ENCODE measurements around the gene SLC30A9.

The SLC30A9 gene

DNA sequence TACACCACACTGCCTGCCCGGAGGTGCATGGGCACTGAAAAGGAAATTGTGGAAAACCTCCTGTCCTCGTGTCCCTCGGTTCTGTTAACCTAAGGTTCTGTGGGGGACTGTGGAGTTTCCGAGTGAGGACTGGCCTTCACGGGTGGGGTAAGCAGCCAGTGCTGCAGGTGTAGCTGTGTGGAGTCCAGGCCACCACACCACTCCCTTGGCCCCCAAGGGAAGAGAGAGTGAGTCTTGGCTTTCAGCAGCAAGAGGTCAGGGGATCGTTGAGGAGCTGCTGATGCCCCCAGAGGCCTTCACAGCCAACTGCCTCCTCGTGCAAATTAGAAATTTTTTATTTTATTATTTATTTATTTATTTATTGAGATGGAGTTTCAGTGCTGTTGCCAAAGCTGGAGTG lies 141.8 kb downstream of the SLC30A9 start:
- H3K4me3 ChIP-seq (ENCODE audit: low read depth, low read length), result no peak overlapping the region

DNA sequence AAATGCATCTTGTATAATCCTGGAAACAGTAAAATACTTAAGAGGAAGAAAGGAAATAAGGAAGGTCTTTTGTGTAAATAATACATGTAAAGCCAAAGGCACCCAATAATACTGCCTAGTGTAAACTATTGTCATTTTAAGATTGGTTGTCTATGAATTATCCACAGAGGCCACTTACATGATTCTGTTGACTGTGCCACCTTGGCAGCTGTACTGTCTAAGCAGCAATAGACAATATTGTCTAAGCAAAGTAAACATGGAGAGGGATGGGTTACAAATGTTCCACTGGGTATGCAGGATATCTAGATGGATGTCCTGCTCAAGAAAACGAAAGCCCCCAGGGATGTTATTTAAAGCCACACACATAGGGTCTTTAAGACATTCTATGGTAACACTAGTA lies 142.7 kb downstream of the SLC30A9 start:
- H3K4me3 ChIP-seq (ENCODE audit: low read depth, low read length), result no peak overlapping the region

DNA sequence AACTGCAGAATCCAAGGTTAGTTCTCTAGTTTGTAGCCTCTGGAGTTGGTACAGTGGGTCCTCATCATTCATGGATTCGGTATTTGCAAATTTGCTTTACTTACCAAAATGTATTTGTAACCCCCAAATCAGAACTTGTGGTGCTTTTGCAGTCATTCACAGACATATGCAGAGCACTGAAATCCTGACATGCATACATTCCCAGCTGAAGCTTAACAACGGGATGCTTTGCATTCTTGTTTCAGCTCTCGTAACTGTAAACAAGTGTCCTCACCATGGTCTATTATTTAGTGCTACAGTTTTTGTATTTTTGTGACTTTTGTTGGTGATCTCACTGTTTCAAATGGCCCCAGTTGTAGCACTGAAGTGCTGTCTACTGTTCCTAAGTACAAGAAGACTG lies 146.0 kb downstream of the SLC30A9 start:
- H3K4me3 ChIP-seq (ENCODE audit: low read depth, low read length), result no peak overlapping the region

Measured in iPS-11a (cell line).